WTC11 (cell line): ENCODE results near the gene P2RY6. TPM values are rescaled to one million over a fixed set of nuclear protein-coding genes. Genes with fewer than 3 reads are reported as not detected.

Experiments used
- ATAC-seq: fragments of 200-7000 bp; cut with Tn5 transposase; 2 replicates; pipeline ENCODE4 v1.10.0; 2021; ENCODE audit warnings: mild to moderate bottlenecking, moderate library complexity
- CTCF ChIA-PET: fragments of 300-600 bp; sonication (Branson Sonifier 250); formaldehyde crosslinking; loops from one replicate; lab custom pipeline; 2021; ENCODE audit warnings: antibody characterized with exemption; lab: Charles Lee
- POLR2A ChIA-PET: fragments of 350-600 bp; sonication (Branson Sonifier 250); formaldehyde crosslinking; loops from one replicate; lab custom pipeline; 2021; ENCODE audit warnings: antibody characterized with exemption; lab: Charles Lee
- DNase-seq: peaks from one replicate; pipeline ENCODE4 v3.0.0; 2021; ENCODE audit warnings: low spot score
- H3K27ac Mint-ChIP-seq: 2 replicates; pipeline ENCODE4 v1.8.0; 2021; ENCODE audit warnings: mixed read lengths
- H3K27me3 Mint-ChIP-seq: 2 replicates; pipeline ENCODE4 v1.8.0; 2021; ENCODE audit warnings: low read depth, mild to moderate bottlenecking, moderate library complexity, mixed read lengths
- H3K36me3 Mint-ChIP-seq: 2 replicates; pipeline ENCODE4 v1.8.0; 2021; ENCODE audit warnings: mixed read lengths
- H3K4me1 Mint-ChIP-seq: 2 replicates; pipeline ENCODE4 v1.8.0; 2022; ENCODE audit warnings: mixed read lengths
- H3K4me3 Mint-ChIP-seq: 2 replicates; pipeline ENCODE4 v1.8.0; 2021; ENCODE audit warnings: mild to moderate bottlenecking, moderate library complexity, mixed read lengths
- H3K9me3 Mint-ChIP-seq: 2 replicates; pipeline ENCODE4 v1.8.0; 2021; ENCODE audit warnings: mixed read lengths
- AFF4 ChIP-seq: sonication (generic); formaldehyde crosslinking; IDR thresholded peaks from 2 replicates; pipeline ENCODE4 v1.8.1; 2023; ENCODE audit warnings: mild to moderate bottlenecking, missing genetic modification reagents, borderline replicate concordance
- E2F4 ChIP-seq: sonication (generic); formaldehyde crosslinking; IDR thresholded peaks from 2 replicates; pipeline ENCODE4 v1.8.1; 2022; ENCODE audit warnings: low read depth, mild to moderate bottlenecking, moderate library complexity, missing genetic modification reagents, borderline replicate concordance
- GRHL2 ChIP-seq: fragments of 250-450 bp; sonication (Bioruptor Pico); IDR thresholded peaks from 2 replicates; pipeline ENCODE4 v1.8.0; 2022; ENCODE audit warnings: mild to moderate bottlenecking, moderate library complexity; ENCODE audit not compliant: insufficient replicate concordance, severe bottlenecking
- IRF1 ChIP-seq: sonication (generic); formaldehyde crosslinking; IDR thresholded peaks from 2 replicates; pipeline ENCODE4 v1.8.0; 2023; ENCODE audit warnings: missing genetic modification reagents
- MXD4 ChIP-seq: fragments of 250-450 bp; sonication (Bioruptor Pico); IDR thresholded peaks from 2 replicates; pipeline ENCODE4 v1.8.0; 2021; ENCODE audit warnings: mild to moderate bottlenecking, moderate library complexity, borderline replicate concordance
- NR3C1 ChIP-seq: sonication (generic); formaldehyde crosslinking; conservative IDR thresholded peaks from 2 replicates; pipeline ENCODE4 v1.8.1; 2023; ENCODE audit warnings: low read depth, mild to moderate bottlenecking, missing genetic modification reagents
- PRDM15 ChIP-seq: sonication (generic); formaldehyde crosslinking; IDR thresholded peaks from 2 replicates; pipeline ENCODE4 v1.8.0; 2022; ENCODE audit warnings: missing genetic modification reagents
- PREB ChIP-seq: sonication (generic); formaldehyde crosslinking; IDR thresholded peaks from 2 replicates; pipeline ENCODE4 v1.8.1; 2022; ENCODE audit warnings: mild to moderate bottlenecking, missing genetic modification reagents, moderate library complexity, borderline replicate concordance
- TEAD4 ChIP-seq: sonication (generic); formaldehyde crosslinking; IDR thresholded peaks from 2 replicates; pipeline ENCODE4 v1.8.0; 2022; ENCODE audit warnings: mild to moderate bottlenecking, missing genetic modification reagents
- ZBTB21 ChIP-seq: sonication (generic); formaldehyde crosslinking; IDR thresholded peaks from 2 replicates; pipeline ENCODE4 v1.8.1; 2023; ENCODE audit warnings: mild to moderate bottlenecking, missing genetic modification reagents, borderline replicate concordance
- ZNF138 ChIP-seq: sonication (generic); formaldehyde crosslinking; conservative IDR thresholded peaks from 2 replicates; pipeline ENCODE4 v1.8.1; 2022; ENCODE audit warnings: mild to moderate bottlenecking, moderate library complexity, missing genetic modification reagents
- total RNA-seq: library from RNA; stranded (reverse); gene quantifications from 3 replicates; pipeline ENCODE4 v1.2.3, GENCODE V29; 2021
- TF ChIP-seq, protein P1 (sequence below): sonication (generic); formaldehyde crosslinking; IDR thresholded peaks from 2 replicates; pipeline ENCODE4 v1.8.1; 2023; ENCODE audit warnings: mild to moderate bottlenecking, moderate library complexity, missing genetic modification reagents
- TF ChIP-seq, protein P2 (sequence below): fragments of 250-450 bp; sonication (Bioruptor Pico); IDR thresholded peaks from 2 replicates; pipeline ENCODE4 v1.9.0; 2021; ENCODE audit warnings: moderate library complexity, mild to moderate bottlenecking, inconsistent platforms, borderline replicate concordance
- TF ChIP-seq, protein P3 (sequence below): sonication (generic); formaldehyde crosslinking; IDR thresholded peaks from 2 replicates; pipeline ENCODE4 v1.8.1; 2023; ENCODE audit warnings: mild to moderate bottlenecking, missing genetic modification reagents
- TF ChIP-seq, protein P4 (sequence below): sonication (generic); formaldehyde crosslinking; IDR thresholded peaks from 2 replicates; pipeline ENCODE4 v1.8.1; 2023; ENCODE audit warnings: mild to moderate bottlenecking, missing genetic modification reagents

P2RY6 gene
- total RNA-seq, 1 experiment from 2014 or later, result not detected

- TF ChIP-seq AFF4 (CRISPR knock-in tag), result no peak
These were observed 2.7 kb downstream of the P2RY6 start (continued) for GRCh38 chr11:73274722-73275380.

DNA sequence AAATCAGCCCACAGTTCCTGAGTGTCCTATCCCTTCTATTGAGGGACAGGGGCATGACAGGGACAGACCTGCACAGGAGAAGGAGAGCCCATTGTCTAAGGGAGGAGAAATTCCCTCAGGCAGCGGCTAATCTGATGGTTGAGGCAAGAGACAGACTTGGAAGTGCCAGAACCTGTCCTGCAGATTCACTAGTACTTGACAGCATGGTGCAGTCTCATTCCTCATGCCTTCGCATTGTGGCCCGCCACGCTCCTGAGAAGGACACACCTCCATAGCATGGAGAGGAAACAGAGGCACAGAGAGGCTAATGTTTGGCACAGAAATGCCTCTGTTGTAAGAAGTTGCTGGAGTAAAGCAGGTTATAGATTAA, 3.2 kb downstream of the P2RY6 start:
- no peak for TF ChIP-seq ZBTB21
- TF ChIP-seq, protein P1, sequence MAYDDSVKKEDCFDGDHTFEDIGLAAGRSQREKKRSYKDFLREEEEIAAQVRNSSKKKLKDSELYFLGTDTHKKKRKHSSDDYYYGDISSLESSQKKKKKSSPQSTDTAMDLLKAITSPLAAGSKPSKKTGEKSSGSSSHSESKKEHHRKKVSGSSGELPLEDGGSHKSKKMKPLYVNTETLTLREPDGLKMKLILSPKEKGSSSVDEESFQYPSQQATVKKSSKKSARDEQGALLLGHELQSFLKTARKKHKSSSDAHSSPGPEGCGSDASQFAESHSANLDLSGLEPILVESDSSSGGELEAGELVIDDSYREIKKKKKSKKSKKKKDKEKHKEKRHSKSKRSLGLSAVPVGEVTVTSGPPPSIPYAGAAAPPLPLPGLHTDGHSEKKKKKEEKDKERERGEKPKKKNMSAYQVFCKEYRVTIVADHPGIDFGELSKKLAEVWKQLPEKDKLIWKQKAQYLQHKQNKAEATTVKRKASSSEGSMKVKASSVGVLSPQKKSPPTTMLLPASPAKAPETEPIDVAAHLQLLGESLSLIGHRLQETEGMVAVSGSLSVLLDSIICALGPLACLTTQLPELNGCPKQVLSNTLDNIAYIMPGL, result no peak
- no peak for TF ChIP-seq E2F4 (CRISPR knock-in tag)
- TF ChIP-seq ZNF138, result no peak
- no peak for TF ChIP-seq MXD4 (CRISPR knock-in tag)
- TF ChIP-seq PRDM15, result no peak
- TF ChIP-seq, protein P2, sequence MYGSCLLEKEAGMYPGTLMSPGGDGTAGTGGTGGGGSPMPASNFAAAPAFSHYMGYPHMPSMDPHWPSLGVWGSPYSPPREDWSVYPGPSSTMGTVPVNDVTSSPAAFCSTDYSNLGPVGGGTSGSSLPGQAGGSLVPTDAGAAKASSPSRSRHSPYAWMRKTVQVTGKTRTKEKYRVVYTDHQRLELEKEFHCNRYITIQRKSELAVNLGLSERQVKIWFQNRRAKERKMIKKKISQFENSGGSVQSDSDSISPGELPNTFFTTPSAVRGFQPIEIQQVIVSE, result no peak
- no peak for TF ChIP-seq PREB (CRISPR knock-in tag)
- TF ChIP-seq, protein P3, sequence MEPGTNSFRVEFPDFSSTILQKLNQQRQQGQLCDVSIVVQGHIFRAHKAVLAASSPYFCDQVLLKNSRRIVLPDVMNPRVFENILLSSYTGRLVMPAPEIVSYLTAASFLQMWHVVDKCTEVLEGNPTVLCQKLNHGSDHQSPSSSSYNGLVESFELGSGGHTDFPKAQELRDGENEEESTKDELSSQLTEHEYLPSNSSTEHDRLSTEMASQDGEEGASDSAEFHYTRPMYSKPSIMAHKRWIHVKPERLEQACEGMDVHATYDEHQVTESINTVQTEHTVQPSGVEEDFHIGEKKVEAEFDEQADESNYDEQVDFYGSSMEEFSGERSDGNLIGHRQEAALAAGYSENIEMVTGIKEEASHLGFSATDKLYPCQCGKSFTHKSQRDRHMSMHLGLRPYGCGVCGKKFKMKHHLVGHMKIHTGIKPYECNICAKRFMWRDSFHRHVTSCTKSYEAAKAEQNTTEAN, result no peak
- no peak for TF ChIP-seq NR3C1 (CRISPR knock-in tag)
- TF ChIP-seq GRHL2 (CRISPR knock-in tag), result no peak
- no peak for TF ChIP-seq TEAD4
- TF ChIP-seq, protein P4, sequence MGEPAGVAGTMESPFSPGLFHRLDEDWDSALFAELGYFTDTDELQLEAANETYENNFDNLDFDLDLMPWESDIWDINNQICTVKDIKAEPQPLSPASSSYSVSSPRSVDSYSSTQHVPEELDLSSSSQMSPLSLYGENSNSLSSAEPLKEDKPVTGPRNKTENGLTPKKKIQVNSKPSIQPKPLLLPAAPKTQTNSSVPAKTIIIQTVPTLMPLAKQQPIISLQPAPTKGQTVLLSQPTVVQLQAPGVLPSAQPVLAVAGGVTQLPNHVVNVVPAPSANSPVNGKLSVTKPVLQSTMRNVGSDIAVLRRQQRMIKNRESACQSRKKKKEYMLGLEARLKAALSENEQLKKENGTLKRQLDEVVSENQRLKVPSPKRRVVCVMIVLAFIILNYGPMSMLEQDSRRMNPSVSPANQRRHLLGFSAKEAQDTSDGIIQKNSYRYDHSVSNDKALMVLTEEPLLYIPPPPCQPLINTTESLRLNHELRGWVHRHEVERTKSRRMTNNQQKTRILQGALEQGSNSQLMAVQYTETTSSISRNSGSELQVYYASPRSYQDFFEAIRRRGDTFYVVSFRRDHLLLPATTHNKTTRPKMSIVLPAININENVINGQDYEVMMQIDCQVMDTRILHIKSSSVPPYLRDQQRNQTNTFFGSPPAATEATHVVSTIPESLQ (CRISPR knock-in tag), result no peak
- no peak for TF ChIP-seq IRF1
- CTCF ChIA-PET, result interaction anchor here (1.0 to 1.4 kb wide), 5 partner anchors 14 to 76 kb away, joined by 3 to 5 read pairs (median 4); no protein-coding TSS in a partner anchor
- peak; percentile 2 for DNase-seq

More for the DNA sequence above, 3.2 kb downstream of the P2RY6 start:
- Mint-ChIP-seq H3K4me1 (peaks cover 18% of the 10 kb centered on the region), H3K36me3 (no peaks in the 10 kb centered on the region), H3K27me3 (no peaks in the 10 kb centered on the region), H3K4me3 (no peak overlapping the region), H3K9me3 (no peaks in the 10 kb centered on the region), H3K27ac (no peak overlapping the region)
- POLR2A ChIA-PET, result no interaction called here
- ATAC-seq, result no peak
